Panc1 (cell line): ENCODE measurements around the gene ATP6V1B1.
A peak's percentile ranks its signal among the peaks of the same experiment; 100 is the strongest.

ENCODE experiments used
- POLR2AphosphoS5 ChIP-seq: IDR thresholded peaks from 2 replicates; pipeline ENCODE4 v1.6.1; 2012; ENCODE audit warnings: mild to moderate bottlenecking, low read depth, low read length, moderate library complexity
- SIN3A ChIP-seq: IDR thresholded peaks from 2 replicates; pipeline ENCODE4 v1.6.1; 2012; ENCODE audit warnings: low read depth, mild to moderate bottlenecking, low read length, moderate library complexity, borderline replicate concordance; ENCODE audit not compliant: insufficient read depth
- TF ChIP-seq, protein P1 (sequence below): fragments of 450-650 bp; IDR thresholded peaks from 2 replicates; pipeline ENCODE4 v1.5.1; 2017; ENCODE audit warnings: mild to moderate bottlenecking
- TF ChIP-seq, protein P2 (sequence below), 2 experiments: IDR thresholded peaks; 2 replicates each; pipeline ENCODE4 v1.6.1; 2011 to 2012; ENCODE audit warnings: low read depth in 2 of 2, control low read depth in 1 of 2, low read length in 1 of 2, mild to moderate bottlenecking in 1 of 2, moderate library complexity in 1 of 2; ENCODE audit not compliant: insufficient read depth in 1 of 2

DNA sequence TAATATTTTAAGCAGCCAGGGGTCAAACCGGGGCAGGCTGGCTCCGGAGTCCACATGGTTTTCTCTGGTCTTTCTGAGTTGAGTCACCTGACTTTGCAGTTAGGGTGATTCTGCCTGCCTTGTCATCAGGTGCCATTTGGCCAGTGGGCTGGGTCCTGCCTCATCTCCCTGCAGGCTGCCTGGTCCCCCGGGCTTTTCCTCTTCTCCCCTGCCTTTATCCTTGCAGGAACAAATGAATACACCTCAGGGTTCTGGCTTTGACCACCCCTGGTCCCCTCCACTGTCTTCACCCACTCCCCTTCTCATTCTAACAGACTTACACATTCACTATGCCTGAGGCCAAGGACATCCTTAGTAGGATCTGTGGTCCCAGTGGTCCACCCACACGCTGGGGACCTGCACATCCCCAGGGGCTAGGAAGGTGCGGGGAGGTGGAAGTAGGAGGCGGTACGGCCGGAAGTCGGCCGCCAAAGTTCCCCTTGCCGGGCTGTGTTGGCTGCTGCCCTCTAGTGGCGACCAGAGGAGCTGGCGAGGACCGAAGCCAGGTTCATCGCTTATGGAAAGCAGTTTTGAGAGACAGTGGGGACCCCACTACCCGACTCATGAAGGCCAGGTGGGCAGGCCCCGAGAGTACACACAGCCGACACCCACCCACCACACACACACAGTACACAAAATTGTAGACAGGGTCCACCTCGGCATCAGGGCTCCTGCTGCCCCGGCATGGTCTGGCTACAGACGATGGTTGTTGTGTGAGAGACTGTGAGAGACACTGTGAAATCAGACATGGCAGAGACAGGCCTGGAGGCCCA is 65.3 kb downstream of the ATP6V1B1 start:
- TF ChIP-seq, protein P1, sequence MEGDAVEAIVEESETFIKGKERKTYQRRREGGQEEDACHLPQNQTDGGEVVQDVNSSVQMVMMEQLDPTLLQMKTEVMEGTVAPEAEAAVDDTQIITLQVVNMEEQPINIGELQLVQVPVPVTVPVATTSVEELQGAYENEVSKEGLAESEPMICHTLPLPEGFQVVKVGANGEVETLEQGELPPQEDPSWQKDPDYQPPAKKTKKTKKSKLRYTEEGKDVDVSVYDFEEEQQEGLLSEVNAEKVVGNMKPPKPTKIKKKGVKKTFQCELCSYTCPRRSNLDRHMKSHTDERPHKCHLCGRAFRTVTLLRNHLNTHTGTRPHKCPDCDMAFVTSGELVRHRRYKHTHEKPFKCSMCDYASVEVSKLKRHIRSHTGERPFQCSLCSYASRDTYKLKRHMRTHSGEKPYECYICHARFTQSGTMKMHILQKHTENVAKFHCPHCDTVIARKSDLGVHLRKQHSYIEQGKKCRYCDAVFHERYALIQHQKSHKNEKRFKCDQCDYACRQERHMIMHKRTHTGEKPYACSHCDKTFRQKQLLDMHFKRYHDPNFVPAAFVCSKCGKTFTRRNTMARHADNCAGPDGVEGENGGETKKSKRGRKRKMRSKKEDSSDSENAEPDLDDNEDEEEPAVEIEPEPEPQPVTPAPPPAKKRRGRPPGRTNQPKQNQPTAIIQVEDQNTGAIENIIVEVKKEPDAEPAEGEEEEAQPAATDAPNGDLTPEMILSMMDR, result peak; percentile 98
- TF ChIP-seq POLR2AphosphoS5 (no peak), SIN3A (no peak)
- TF ChIP-seq, protein P2, sequence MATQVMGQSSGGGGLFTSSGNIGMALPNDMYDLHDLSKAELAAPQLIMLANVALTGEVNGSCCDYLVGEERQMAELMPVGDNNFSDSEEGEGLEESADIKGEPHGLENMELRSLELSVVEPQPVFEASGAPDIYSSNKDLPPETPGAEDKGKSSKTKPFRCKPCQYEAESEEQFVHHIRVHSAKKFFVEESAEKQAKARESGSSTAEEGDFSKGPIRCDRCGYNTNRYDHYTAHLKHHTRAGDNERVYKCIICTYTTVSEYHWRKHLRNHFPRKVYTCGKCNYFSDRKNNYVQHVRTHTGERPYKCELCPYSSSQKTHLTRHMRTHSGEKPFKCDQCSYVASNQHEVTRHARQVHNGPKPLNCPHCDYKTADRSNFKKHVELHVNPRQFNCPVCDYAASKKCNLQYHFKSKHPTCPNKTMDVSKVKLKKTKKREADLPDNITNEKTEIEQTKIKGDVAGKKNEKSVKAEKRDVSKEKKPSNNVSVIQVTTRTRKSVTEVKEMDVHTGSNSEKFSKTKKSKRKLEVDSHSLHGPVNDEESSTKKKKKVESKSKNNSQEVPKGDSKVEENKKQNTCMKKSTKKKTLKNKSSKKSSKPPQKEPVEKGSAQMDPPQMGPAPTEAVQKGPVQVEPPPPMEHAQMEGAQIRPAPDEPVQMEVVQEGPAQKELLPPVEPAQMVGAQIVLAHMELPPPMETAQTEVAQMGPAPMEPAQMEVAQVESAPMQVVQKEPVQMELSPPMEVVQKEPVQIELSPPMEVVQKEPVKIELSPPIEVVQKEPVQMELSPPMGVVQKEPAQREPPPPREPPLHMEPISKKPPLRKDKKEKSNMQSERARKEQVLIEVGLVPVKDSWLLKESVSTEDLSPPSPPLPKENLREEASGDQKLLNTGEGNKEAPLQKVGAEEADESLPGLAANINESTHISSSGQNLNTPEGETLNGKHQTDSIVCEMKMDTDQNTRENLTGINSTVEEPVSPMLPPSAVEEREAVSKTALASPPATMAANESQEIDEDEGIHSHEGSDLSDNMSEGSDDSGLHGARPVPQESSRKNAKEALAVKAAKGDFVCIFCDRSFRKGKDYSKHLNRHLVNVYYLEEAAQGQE (IDR thresholded peaks at IDR 0.05; ENCODE audit: insufficient read depth in 1 of 2, low read depth in 2 of 2, low read length in 1 of 2), result no peak
